NCI-H69 (cell line): ENCODE measurements around the gene APOH.
A peak's percentile ranks its signal among the peaks of the same experiment; 100 is the strongest.

Experiments
- DNase-seq: peaks from one replicate; lab custom pipeline; 2025; lab: John Stamatoyannopoulos, UW

The APOH gene

GRCh38 chr17:66234611-66235010, 5.4 kb upstream of the APOH start:
- DNase-seq: no peak

DNA sequence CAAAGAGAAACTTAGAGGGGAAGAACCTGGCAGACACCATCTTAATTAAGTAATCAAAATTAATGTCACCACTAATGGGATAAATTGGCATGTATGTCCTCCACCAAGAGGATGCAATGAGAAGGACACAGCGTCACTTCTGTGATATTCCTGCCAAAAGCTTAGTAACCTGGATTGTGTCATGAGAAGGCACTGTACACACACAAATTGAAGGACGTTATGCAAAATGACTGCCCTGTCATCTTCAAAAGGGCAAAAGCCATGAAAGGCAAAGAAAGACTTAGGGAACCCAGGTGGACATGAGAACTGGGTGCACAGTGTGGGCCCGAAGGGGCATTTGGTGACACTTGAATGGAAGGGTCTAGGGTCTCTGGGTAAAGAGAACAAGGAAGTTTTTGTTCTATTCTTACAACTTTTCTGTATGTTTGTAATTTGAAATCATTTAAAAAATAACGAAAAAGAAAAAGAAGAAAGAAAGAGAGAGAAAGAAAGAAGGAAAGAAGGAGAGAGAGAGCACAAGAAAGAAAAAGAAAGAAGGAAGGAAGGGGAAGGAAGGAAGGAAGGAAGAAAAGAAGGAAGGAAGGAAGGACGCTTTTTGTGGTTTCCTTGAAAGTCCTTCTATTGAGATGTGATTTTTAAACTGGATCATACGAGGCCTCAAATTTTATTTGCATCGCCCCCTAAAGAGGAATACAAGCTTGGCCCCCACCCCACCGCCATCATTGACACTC, 4.0 kb upstream of the APOH start:
- DNase-seq: no peak

DNA sequence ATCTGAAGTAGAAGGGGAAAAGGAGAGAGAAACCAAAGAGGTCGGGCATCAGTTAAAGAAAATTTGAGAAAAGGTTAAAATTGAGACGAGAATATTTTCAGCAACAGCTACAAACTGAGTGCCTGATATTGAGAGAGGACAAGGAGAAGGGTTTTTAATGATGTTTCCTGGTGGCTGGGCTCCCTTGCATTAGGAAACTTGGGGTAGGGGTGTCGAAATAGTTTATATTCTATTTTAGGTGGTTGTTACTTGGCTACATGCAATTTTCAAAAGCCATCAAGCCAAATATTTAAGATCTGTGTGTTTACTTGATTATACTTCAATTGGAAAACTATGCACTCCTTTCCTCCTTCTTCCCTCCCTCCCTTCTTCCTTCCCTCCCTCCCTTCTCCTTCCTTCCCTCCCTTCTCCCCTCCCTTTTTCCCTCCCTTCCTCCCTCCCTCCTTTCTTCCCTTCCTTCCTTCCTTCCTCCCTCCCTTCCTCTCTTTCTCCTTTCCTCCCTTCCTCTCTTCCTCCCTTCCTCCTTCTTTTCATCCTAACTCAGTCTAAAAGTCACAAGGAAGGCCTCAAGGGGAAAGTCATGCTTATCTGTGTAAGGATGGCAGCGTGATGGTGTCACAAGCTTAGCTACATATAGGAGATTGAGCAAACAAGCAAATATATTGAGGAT, 1.8 kb upstream of the APOH start:
- no peak for DNase-seq

DNA sequence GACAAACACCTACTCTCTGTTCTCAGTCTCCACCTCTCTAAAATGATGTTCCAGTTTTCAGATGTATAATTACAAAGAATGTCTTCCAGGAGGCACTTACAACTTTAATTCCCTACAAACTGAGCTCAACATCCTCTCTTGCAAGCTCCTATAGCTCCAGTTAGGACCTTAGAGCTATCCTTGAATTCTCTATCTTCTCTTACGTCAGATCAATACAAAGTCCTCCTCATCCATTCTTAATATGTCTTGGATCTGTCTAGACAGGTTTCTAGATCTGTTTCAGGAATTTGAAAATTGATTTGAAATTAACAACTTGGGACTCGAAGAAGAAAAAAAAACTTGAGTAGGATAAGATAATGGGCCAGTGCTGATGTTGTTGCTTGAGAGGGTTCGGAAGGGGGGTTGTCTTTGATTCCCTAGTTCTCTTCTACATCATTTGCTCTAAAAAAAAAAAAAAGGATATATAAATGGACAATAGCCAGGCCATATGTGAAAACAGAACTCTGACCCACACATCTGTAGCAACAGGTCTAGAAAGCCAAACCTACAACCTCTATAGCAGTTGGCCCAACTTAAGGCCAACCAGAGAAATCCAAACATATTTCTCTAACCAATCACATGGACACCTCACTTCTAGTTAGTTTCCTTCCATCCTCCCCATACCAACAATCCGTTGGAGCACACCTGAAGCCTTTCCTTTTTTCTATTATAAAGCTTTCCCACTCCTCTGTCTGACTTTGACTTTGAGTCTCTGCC, 746 bp upstream of the APOH start:
- no peak for DNase-seq

DNA sequence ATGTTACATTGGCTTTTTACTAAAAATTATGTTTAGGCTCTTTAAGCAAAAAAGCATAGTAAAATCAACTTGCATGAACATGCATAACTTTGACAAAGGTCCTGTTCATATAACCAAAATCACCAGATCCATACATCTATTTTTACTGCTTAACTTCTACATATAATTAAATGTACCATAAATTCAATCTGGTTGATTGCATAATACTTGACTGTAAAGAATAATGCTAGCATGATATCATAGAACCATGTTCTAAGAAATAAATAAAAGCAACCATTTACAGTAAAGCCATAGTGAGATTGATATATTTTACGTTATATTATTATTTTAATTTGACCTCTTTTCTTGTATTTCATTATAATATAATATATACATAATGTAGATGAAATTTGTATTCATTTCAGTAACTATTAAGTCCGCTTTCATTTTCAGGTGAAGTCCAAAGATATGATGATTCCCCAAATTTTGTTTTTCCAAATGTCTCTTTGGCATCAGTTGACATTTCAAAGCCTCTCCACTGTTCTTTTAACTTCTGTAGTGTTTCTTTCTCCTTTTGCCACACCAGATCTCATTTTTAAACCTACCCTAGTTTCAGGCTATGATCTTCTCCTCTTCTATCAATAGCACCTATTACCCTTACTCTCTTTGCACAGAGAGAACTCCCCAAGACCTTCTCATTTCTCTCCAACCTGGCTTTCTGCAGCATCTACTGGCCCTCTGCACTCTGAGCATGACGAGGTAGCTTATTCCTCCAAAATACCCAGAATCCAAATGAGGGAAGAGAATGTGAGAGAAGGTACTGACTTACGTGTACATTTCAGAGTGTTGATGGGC, 1.8 kb downstream of the APOH start:
- DNase-seq: no peak

DNA sequence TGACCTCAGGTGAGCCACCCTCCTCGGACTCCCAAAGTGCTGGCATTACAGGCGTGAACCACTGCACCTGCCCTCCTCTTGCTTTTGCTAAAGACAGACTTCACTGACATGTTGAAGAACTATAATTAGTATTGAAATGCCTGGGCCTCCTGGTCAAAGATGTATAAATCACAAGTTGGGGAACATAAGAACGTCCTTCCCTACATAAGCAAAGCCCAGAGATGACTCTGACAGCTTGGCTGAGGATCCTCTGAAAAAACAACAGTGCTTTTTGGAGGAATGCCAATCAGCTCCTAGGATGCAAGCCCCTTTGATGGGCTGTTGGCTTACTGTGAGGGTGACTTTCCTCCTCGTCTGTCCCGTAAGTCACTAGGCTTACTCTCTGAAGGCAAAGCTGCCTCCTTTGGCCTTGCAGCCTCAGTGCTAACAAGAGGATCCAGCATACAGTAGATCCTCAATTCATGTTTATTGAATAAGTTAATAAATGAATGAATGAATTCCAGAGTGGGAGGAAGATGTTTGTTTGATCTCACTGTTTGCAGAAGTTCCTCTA, 6.3 kb downstream of the APOH start:
- DNase-seq: peak; percentile 20

- no peak for DNase-seq
Observed at GRCh38 chr17:66221755-66222530, 7.3 kb downstream of the APOH start.

- no peak for DNase-seq
Observed at GRCh38 chr17:66221343-66221742, 7.9 kb downstream of the APOH start.

DNA sequence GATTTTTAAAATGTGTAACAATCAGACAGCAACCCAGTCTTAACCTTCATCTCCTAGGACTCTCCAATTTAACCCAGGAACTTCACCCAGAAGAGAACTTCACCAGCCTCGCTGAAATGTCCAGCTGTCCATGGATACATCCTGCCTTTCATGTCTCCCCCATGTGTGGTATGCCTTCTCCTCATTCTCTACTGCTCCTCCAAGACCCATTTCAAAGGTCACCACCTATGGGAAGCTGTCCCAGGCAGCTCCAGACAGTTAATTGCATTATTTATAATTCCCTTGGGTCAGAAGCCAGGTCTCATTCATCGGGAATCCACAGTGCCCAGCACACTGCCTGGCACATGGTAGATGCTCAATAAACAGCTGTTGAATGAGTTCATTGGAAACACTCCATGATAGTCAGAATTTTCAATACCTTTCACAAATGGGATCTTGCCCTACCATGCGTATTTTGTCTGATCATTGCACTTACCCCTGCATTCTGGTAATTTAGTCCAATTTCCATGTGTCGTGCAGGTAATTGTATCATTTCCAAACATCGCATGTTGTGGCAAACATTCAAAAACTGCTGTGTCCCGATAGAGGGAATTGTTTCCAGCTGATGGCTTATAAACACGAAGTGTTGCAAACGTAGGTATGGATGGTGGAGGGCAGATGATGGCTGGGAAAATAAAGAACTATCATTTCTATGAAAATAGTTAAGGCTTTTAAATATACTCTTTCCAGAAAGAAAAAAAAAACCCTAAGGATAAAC, 9.0 kb downstream of the APOH start:
- DNase-seq: no peak

GRCh38 chr17:66215529-66215911, 13.7 kb downstream of the APOH start:
- no peak for DNase-seq

DNA sequence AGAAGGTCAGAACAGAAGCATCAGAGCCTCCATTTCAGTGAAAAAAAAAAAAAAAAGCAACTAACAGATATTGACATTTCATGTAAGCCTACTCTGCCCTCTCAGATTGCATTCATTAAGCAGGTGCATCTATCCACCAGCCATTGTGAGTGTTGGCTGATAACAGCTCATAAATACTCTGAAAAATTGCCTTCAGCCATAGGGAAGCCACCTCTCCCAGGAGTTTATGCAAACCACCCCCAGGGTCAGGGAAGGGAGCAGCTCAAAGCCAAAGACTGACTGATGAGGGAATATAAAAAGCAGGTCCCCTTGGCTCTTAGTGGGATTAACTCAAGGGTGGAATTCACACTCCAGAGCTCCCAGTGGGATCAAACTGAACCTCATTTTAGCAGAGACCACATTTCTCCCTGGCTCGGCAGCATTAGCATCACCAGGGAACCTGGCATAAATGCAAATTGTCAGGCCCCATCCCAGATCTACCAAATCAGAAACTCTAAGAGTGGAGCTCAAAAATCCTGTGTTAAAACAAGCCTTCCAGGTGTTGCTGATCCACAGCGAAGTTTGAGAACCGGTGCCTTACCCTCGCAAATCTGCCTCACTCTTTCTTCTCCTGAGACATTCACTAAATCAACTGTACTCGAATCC, 14.2 kb downstream of the APOH start:
- peak; percentile 47 for DNase-seq

- DNase-seq: no peak
Observed at GRCh38 chr17:66211047-66211810, 18.0 kb downstream of the APOH start.

DNA sequence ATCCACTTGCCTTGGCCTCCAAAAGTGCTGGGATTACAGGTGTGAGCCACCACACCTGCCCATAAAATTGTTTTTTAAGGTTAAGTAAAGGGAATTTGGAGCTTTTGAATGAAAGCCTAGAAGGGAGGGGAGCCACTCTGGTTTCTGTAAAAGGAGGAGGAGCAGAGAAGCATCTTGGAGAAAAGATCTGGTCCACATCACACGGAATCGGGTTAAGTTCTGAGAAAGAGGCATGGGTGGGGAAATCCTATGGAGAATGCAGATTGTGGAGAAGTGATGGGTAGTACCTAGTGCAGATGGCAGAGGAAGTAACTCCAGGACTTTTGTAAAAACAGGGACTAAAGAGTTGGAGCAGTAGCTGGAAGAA, 19.0 kb downstream of the APOH start:
- no peak for DNase-seq

- no peak for DNase-seq
Observed at GRCh38 chr17:66207936-66208335, 21.3 kb downstream of the APOH start.

DNA sequence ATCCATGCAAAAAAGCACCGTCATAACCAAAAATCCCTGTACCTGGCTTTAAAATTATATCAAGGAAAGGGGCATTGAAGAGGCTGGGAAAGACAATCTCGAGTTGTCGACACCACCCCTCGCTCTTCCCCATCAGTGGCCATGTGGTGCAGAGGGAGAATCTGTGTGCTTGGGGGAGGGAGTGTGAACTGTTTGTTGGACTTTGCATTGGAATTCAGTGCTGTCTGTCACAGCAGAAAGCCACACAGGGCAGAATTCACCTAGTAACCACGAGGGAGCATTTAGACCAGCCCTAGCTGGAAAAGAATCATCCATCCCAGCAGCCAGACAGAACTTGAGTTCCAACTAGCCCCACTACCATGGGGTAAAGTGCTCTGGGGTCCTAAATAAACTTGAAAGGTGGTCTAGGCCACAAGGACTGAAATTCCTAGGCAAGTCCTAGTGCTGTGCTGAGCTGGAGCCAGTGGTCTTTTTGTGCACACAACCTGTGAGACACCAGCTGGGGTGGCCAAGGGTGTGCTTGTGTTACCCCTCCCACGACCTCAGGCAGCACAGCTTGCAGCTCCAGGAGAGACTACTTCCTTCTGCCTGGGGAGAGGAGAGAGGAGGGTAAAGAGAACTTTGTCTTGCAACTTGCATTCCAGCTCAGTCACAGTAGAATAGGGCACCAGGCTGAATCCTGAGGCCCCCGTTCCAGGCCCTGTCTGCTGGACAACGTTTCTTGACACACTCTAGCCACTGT, 25.8 kb downstream of the APOH start:
- peak; percentile 14 for DNase-seq

GRCh38 chr17:66200685-66201092, 28.5 kb downstream of the APOH start:
- DNase-seq: peak; percentile 91

DNA sequence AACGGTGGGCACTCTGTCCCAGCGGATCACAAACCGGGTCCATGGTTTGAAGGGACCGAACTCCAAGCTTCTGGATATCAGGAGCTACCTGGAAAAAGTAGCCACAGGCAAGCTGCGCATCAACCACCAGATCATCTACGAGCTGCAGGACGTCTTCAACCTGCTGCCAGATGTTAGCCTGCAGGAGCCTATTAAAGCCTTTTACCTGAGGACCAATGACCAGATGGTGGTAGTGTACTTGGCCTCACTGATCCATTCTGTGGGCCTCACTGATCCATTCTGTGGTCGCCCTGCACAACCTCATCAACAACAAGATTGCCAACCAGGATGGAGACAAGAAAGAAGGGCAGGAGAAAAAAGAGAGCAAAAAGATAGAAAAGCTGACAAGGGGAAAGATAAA, 31.0 kb downstream of the APOH start:
- no peak for DNase-seq

GRCh38 chr17:66192378-66192687, 36.9 kb downstream of the APOH start:
- no peak for DNase-seq
